Liver (tissue), 9 donors: Measurements from ENCODE around the gene MAP2K3. TPM values are rescaled to one million over a fixed set of nuclear protein-coding genes. Genes with fewer than 3 reads are reported as not detected.

ENCODE experiments used
- DNase-seq: peaks from one replicate; pipeline ENCODE4 v3.0.0-alpha.2; 2017; ENCODE audit warnings: low spot score
- H3K27ac ChIP-seq, 2 donors: one replicate each; pipeline ENCODE4 v1.7.0; 2013; ENCODE audit warnings: inconsistent platforms in 2 of 2, low read length in 2 of 2, control low read depth in 1 of 2, low read depth in 1 of 2, mild to moderate bottlenecking in 1 of 2
- H3K27me3 ChIP-seq, 4 donors: one replicate each; pipeline versions ENCODE4 v1.6.1 to v1.7.0; 2013; ENCODE audit warnings: low read length in 3 of 4, inconsistent platforms in 1 of 4, mild to moderate bottlenecking in 1 of 4, moderate library complexity in 1 of 4; ENCODE audit not compliant: control insufficient read depth in 4 of 4, insufficient read depth in 4 of 4
- H3K36me3 ChIP-seq, 4 donors: one replicate each; pipeline versions ENCODE4 v1.6.1 to v1.7.0; 2013; ENCODE audit warnings: low read length in 3 of 4, mild to moderate bottlenecking in 3 of 4, low read depth in 1 of 4, moderate library complexity in 1 of 4; ENCODE audit not compliant: control insufficient read depth in 4 of 4, insufficient read depth in 3 of 4
- H3K4me1 ChIP-seq, 4 donors: one replicate each; pipeline versions ENCODE4 v1.6.1 to v1.7.0; 2013; ENCODE audit warnings: low read length in 3 of 4, mild to moderate bottlenecking in 3 of 4, moderate library complexity in 1 of 4; ENCODE audit not compliant: control insufficient read depth in 4 of 4, insufficient read depth in 4 of 4
- H3K4me3 ChIP-seq, 3 donors: one replicate each; pipeline versions ENCODE4 v1.6.1 to v1.7.0; 2013; ENCODE audit warnings: low read length in 3 of 3, control low read depth in 1 of 3, low read depth in 1 of 3, mild to moderate bottlenecking in 1 of 3
- H3K9ac ChIP-seq, 2 donors: one replicate each; pipeline ENCODE4 v1.7.0; 2013; ENCODE audit warnings: low read length in 2 of 2, mild to moderate bottlenecking in 2 of 2, moderate library complexity in 2 of 2, control low read depth in 1 of 2, low read depth in 1 of 2
- H3K9me3 ChIP-seq, 4 donors: one replicate each; pipeline versions ENCODE4 v1.6.1 to v1.7.0; 2013; ENCODE audit warnings: low read length in 3 of 4; ENCODE audit not compliant: control insufficient read depth in 4 of 4
- EGR1 ChIP-seq, 2 donors: IDR thresholded peaks; 2 replicates each; pipeline ENCODE4 v1.6.1; 2016 to 2018; ENCODE audit warnings: antibody characterized with exemption in 2 of 2, low read depth in 2 of 2
- FOXA1 ChIP-seq: IDR thresholded peaks from 2 replicates; pipeline ENCODE4 v1.6.1; 2016; ENCODE audit warnings: antibody characterized with exemption
- FOXA2 ChIP-seq: IDR thresholded peaks from 2 replicates; pipeline ENCODE4 v1.6.1; 2016; ENCODE audit warnings: antibody characterized with exemption
- GABPA ChIP-seq, 2 donors: IDR thresholded peaks in 1 of 2; conservative IDR thresholded peaks in 1 of 2; 2 replicates each; pipeline ENCODE4 v1.6.1; 2016; ENCODE audit warnings: antibody characterized with exemption in 2 of 2, mild to moderate bottlenecking in 1 of 2, moderate library complexity in 1 of 2
- HNF4A ChIP-seq, 2 donors: conservative IDR thresholded peaks; 2 replicates each; pipeline ENCODE4 v1.6.1; 2016; ENCODE audit warnings: antibody characterized with exemption in 2 of 2, mild to moderate bottlenecking in 2 of 2
- HNF4G ChIP-seq: IDR thresholded peaks from 2 replicates; pipeline ENCODE4 v1.6.1; 2016; ENCODE audit warnings: antibody characterized with exemption
- JUND ChIP-seq, 2 donors: IDR thresholded peaks; 2 replicates each; pipeline ENCODE4 v1.6.1; 2016; ENCODE audit warnings: antibody characterized with exemption in 2 of 2
- NR2F2 ChIP-seq: IDR thresholded peaks from 2 replicates; pipeline ENCODE4 v1.6.1; 2016; ENCODE audit warnings: antibody characterized with exemption
- RAD21 ChIP-seq, 2 donors: IDR thresholded peaks; 2 replicates each; pipeline ENCODE4 v1.6.1; 2016; ENCODE audit warnings: antibody characterized with exemption in 2 of 2, mild to moderate bottlenecking in 2 of 2
- RXRA ChIP-seq, 2 donors: IDR thresholded peaks; 2 replicates each; pipeline ENCODE4 v1.6.1; 2017 to 2018; ENCODE audit warnings: antibody characterized with exemption in 2 of 2, mild to moderate bottlenecking in 1 of 2
- SP1 ChIP-seq: IDR thresholded peaks from 2 replicates; pipeline ENCODE4 v1.6.1; 2018; ENCODE audit warnings: antibody characterized with exemption, mild to moderate bottlenecking
- TAF1 ChIP-seq: conservative IDR thresholded peaks from 2 replicates; pipeline ENCODE4 v1.6.1; 2016; ENCODE audit warnings: antibody characterized with exemption, mild to moderate bottlenecking
- YY1 ChIP-seq: IDR thresholded peaks from 2 replicates; pipeline ENCODE4 v1.6.1; 2016; ENCODE audit warnings: antibody characterized with exemption, mild to moderate bottlenecking
- WGBS: extraction: QIAGEN DNeasy Blood & Tissue Kit; methylation state at CpG from one replicate; pipeline ENCODE4 v1.1.7; 2013; 5-methylcytosine and 5-hydroxymethylcytosine counted together
- polyA plus RNA-seq, 2 donors: library from polyadenylated mRNA; stranded (reverse) in 1 of 2; unstranded in 1 of 2; fragments of 200-250 nt in 1 of 2; fragments of >200 nt in 1 of 2; fragmentation: Nextera tagmentation in 1 of 2; extraction: Ambion mirVana in 1 of 2; gene quantifications; one replicate each; pipeline versions ENCODE4 v1.2.1 to v1.2.3, GENCODE V29; 2013 to 2015
- total RNA-seq, 2 donors: library from RNA; depleted of rRNA; stranded (reverse); fragments of >200 nt; gene quantifications; one replicate each; pipeline ENCODE4 v1.2.3, GENCODE V29; 2014
- TF ChIP-seq, protein P1 (sequence below): IDR thresholded peaks from 2 replicates; pipeline ENCODE4 v1.6.1; 2016; ENCODE audit warnings: antibody characterized with exemption
- TF ChIP-seq, protein P2 (sequence below): IDR thresholded peaks from 2 replicates; pipeline ENCODE4 v1.6.1; 2016; ENCODE audit warnings: antibody characterized with exemption, mild to moderate bottlenecking
- TF ChIP-seq, protein P3 (sequence below): IDR thresholded peaks from 2 replicates; pipeline ENCODE4 v1.6.1; 2016; ENCODE audit warnings: antibody characterized with exemption
- TF ChIP-seq, protein P4 (sequence below): IDR thresholded peaks from 2 replicates; pipeline ENCODE4 v1.6.1; 2016; ENCODE audit warnings: antibody characterized with exemption
- TF ChIP-seq, protein P5 (sequence below): fragments of 150-350 bp; IDR thresholded peaks from 2 replicates; pipeline ENCODE4 v1.5.1; 2017; ENCODE audit warnings: improper control_type of control experiment, low read depth, low read length; ENCODE audit not compliant: missing input control
- donor health status: healthy.
- donor health status: healthy.
- donor health status: healthy.
- donor health status: healthy.
- donor health status: healthy.

Gene MAP2K3
- total and polyA plus RNA-seq, 4 donors: 21.6 to 88.4 (median 30.5) TPM

DNA sequence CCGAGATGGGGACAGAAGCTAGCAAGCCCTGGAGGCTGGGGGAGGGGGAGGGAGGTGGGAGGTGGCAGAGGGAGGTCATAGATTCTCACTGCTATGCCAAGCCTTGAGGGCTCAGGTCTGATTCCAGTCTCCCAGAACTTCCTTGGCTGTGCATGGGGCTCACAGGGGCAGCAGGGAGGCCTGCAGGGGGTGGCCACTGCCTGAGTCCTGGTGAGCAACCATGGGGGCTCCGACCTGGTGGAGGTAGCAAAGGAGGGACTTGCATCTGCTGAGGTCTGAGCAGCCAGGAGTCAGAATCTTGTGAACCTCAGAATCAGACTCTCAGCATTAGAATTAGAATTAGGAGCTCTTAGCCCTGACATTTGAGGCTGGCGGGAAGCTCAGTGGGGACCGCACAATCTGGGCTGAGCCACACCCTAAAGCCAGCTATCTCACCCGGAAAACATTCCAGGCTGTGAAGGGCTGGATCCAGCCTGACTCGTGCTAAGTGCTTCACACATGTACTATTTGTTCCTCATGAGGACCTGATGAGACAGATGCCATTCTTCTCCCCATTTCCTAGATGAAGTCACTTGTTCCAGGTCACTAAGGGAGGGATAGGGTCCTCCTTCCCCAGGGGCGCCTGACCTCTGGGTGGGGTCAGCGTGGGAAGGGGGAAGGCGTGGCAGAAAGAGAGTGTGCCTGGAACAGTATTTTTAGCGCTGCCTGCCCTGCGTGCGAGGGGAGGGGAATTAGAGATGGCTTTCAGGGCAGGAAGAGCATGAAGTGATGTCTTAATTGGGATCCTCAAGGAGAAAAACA, 74.4 kb downstream of the MAP2K3 start:
- Histone ChIP-seq H3K27ac (no peak overlapping the region), H3K9ac (no peak overlapping the region), H3K4me3 (no peak overlapping the region), H3K9me3 (no peaks in the 10 kb centered on the region), H3K27me3 (no peaks in the 10 kb centered on the region), H3K36me3 (no peaks in the 10 kb centered on the region), H3K4me1 (no peaks in the 10 kb centered on the region)
- TF ChIP-seq FOXA2 (no peak), HNF4G (no peak), JUND (IDR thresholded peaks at IDR 0.05) (no peak)
- TF ChIP-seq, protein P1, sequence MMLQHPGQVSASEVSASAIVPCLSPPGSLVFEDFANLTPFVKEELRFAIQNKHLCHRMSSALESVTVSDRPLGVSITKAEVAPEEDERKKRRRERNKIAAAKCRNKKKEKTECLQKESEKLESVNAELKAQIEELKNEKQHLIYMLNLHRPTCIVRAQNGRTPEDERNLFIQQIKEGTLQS: no peak
- 68% methylated on average over 12 of the region's 12 CpGs for WGBS
- no peak for DNase-seq

DNA sequence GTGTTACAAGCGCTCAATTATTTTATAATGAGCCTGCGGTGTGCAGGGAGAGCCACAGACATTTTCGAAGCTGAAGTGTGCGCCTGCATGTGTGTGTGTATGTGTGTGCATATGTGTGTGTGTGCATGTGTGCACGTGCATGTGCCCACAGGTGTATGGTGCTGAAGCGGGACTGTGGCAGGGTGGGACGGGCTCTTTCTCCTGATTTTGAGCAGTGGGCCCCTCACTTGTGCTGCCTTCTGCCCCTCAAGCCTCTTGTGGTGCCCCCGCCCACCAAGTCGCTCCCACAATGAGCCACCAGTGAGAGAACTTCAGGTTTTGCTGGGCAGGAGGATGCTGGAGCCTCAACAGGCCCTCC, 75.0 kb downstream of the MAP2K3 start:
- H3K27ac ChIP-seq: no peak overlapping the region
- no peak overlapping the region for H3K4me3 ChIP-seq
- no peaks in the 10 kb centered on the region for H3K36me3 ChIP-seq
- H3K27me3 ChIP-seq: no peaks in the 10 kb centered on the region
- WGBS: 88% methylated on average over 9 of the region's 9 CpGs
- no peak overlapping the region for H3K9ac ChIP-seq
- H3K4me1 ChIP-seq: no peaks in the 10 kb centered on the region
- TF ChIP-seq, protein P2, sequence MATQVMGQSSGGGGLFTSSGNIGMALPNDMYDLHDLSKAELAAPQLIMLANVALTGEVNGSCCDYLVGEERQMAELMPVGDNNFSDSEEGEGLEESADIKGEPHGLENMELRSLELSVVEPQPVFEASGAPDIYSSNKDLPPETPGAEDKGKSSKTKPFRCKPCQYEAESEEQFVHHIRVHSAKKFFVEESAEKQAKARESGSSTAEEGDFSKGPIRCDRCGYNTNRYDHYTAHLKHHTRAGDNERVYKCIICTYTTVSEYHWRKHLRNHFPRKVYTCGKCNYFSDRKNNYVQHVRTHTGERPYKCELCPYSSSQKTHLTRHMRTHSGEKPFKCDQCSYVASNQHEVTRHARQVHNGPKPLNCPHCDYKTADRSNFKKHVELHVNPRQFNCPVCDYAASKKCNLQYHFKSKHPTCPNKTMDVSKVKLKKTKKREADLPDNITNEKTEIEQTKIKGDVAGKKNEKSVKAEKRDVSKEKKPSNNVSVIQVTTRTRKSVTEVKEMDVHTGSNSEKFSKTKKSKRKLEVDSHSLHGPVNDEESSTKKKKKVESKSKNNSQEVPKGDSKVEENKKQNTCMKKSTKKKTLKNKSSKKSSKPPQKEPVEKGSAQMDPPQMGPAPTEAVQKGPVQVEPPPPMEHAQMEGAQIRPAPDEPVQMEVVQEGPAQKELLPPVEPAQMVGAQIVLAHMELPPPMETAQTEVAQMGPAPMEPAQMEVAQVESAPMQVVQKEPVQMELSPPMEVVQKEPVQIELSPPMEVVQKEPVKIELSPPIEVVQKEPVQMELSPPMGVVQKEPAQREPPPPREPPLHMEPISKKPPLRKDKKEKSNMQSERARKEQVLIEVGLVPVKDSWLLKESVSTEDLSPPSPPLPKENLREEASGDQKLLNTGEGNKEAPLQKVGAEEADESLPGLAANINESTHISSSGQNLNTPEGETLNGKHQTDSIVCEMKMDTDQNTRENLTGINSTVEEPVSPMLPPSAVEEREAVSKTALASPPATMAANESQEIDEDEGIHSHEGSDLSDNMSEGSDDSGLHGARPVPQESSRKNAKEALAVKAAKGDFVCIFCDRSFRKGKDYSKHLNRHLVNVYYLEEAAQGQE: no peak
- TF ChIP-seq, protein P3, sequence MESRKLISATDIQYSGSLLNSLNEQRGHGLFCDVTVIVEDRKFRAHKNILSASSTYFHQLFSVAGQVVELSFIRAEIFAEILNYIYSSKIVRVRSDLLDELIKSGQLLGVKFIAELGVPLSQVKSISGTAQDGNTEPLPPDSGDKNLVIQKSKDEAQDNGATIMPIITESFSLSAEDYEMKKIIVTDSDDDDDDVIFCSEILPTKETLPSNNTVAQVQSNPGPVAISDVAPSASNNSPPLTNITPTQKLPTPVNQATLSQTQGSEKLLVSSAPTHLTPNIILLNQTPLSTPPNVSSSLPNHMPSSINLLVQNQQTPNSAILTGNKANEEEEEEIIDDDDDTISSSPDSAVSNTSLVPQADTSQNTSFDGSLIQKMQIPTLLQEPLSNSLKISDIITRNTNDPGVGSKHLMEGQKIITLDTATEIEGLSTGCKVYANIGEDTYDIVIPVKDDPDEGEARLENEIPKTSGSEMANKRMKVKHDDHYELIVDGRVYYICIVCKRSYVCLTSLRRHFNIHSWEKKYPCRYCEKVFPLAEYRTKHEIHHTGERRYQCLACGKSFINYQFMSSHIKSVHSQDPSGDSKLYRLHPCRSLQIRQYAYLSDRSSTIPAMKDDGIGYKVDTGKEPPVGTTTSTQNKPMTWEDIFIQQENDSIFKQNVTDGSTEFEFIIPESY: no peak
- TF ChIP-seq JUND (IDR thresholded peaks at IDR 0.05) (no peak), GABPA (IDR thresholded peaks at IDR 0.05 in 1 of 2, conservative IDR thresholded peaks at IDR 0.05 in 1 of 2) (no peak), EGR1 (IDR thresholded peaks at IDR 0.05; ENCODE audit: low read depth in 2 of 2) (no peak), YY1 (no peak), RXRA (IDR thresholded peaks at IDR 0.05) (no peak), FOXA1 (no peak), HNF4A (conservative IDR thresholded peaks at IDR 0.05) (no peak), NR2F2 (no peak), TAF1 (no peak), RAD21 (IDR thresholded peaks at IDR 0.05) (no peak), FOXA2 (no peak), SP1 (no peak), HNF4G (no peak)
- TF ChIP-seq, protein P1: no peak
- TF ChIP-seq, protein P4, sequence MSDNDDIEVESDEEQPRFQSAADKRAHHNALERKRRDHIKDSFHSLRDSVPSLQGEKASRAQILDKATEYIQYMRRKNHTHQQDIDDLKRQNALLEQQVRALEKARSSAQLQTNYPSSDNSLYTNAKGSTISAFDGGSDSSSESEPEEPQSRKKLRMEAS: no peak
- TF ChIP-seq, protein P5, sequence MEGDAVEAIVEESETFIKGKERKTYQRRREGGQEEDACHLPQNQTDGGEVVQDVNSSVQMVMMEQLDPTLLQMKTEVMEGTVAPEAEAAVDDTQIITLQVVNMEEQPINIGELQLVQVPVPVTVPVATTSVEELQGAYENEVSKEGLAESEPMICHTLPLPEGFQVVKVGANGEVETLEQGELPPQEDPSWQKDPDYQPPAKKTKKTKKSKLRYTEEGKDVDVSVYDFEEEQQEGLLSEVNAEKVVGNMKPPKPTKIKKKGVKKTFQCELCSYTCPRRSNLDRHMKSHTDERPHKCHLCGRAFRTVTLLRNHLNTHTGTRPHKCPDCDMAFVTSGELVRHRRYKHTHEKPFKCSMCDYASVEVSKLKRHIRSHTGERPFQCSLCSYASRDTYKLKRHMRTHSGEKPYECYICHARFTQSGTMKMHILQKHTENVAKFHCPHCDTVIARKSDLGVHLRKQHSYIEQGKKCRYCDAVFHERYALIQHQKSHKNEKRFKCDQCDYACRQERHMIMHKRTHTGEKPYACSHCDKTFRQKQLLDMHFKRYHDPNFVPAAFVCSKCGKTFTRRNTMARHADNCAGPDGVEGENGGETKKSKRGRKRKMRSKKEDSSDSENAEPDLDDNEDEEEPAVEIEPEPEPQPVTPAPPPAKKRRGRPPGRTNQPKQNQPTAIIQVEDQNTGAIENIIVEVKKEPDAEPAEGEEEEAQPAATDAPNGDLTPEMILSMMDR: no peak
- H3K9me3 ChIP-seq: no peaks in the 10 kb centered on the region
- no peak for DNase-seq
